Measurements from ENCODE around the gene PHF5A.

PHF5A gene

DNA sequence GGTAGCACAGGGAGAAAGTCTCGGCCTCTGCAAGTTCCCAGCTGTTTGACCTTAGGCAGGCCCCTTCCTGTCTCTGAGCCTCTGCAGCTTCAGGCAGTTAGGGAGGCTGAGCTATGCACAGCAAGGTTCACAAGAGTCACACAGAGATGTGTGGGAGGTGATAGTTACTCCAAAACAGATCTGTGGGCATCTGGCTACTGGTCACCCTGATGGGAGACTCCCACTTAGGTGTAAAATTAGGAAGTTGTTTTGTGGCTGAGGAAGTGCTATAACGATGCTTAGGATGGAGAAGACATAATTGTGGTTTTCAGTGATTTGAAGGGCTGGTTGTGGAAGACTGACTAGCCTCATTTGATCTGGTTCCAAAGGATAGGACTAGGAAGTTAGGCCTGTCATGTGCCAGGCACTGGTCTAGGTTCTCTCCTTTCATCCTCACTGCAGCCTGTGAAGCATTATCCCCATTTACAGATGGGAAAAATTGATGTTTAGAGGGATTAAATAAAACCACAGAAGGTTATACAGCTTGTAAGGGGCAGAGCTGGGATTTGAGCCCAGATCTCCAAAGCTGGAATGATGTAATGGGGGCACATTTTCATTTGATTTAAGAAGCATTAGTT lies 13.9 kb upstream of the PHF5A start:
- Histone ChIP-seq H3K9me3 (ENCODE audit: low read length) (no peaks in the 10 kb centered on the region), H3K36me3 (ENCODE audit: insufficient read depth, low read length) (peaks cover 12% of the 10 kb centered on the region), H2AFZ (ENCODE audit: low read length) (no peak overlapping the region), H3F3A (ENCODE audit: insufficient read depth, low read length) (no peaks in the 10 kb centered on the region), H3K4me3 (ENCODE audit: low read depth, low read length, poor library complexity, severe bottlenecking) (no peak overlapping the region), H3K4me2 (ENCODE audit: low read length) (peak overlapping the region; percentile 52; the same call in 1 of the 2 replicates), H3K4me1 (ENCODE audit: insufficient read depth, low read length, severe bottlenecking) (peaks cover 80% of the 10 kb centered on the region), H3K27me3 (ENCODE audit: insufficient read depth, low read length) (no peaks in the 10 kb centered on the region), H3K9ac (ENCODE audit: low read length) (peak overlapping the region; percentile 18; the same call in 1 of the 2 replicates), H3K9me2 (ENCODE audit: low read depth, low read length) (no peaks in the 10 kb centered on the region), H3K79me2 (ENCODE audit: insufficient read depth, low read length) (peaks cover 64% of the 10 kb centered on the region), H4K20me1 (ENCODE audit: insufficient read depth, low read length) (no peaks in the 10 kb centered on the region), H3K27ac (ENCODE audit: low read depth, low read length, poor library complexity, severe bottlenecking) (peak overlapping the region; percentile 19)
- TF ChIP-seq CTCF (IDR thresholded peaks at IDR 0.05; ENCODE audit: low read length) (no peak), EZH2 (IDR thresholded peaks at IDR 0.05; ENCODE audit: borderline replicate concordance, low read length) (no peak)

DNA sequence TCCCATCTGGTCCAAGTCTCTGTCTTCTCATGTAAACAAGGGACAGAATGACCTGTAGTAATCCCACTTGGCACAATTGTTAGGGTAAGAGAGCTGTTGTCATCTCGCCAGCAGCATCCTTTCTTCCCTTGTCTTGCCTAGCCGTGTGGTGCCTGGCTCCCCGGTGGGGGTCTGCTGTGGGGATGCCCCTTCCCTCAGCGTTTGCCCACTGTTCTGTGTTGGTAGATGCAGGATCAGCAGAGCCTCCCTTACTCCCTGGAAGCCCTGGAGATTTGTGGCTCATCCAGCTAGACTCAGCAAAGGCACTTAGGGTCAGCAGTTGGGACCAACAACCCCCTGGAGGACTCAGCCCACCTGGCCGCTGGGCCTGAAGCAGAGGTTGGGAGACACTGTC lies 13.4 kb upstream of the PHF5A start:
- Histone ChIP-seq H3K27me3 (ENCODE audit: insufficient read depth, low read length) (no peaks in the 10 kb centered on the region), H3K79me2 (ENCODE audit: insufficient read depth, low read length) (peaks cover 61% of the 10 kb centered on the region), H3K9me2 (ENCODE audit: low read depth, low read length) (no peaks in the 10 kb centered on the region), H3K4me3 (ENCODE audit: low read depth, low read length, poor library complexity, severe bottlenecking) (no peak overlapping the region), H3K9ac (ENCODE audit: low read length) (peak overlapping the region; percentile 18; the same call in 1 of the 2 replicates), H2AFZ (ENCODE audit: low read length) (no peak overlapping the region), H4K20me1 (ENCODE audit: insufficient read depth, low read length) (no peaks in the 10 kb centered on the region), H3K4me2 (ENCODE audit: low read length) (peak overlapping the region; percentile 52; the same call in 1 of the 2 replicates), H3K9me3 (ENCODE audit: low read length) (no peaks in the 10 kb centered on the region), H3K4me1 (ENCODE audit: insufficient read depth, low read length, severe bottlenecking) (peaks cover 76% of the 10 kb centered on the region), H3K36me3 (ENCODE audit: insufficient read depth, low read length) (peaks cover 14% of the 10 kb centered on the region), H3F3A (ENCODE audit: insufficient read depth, low read length) (no peaks in the 10 kb centered on the region), H3K27ac (ENCODE audit: low read depth, low read length, poor library complexity, severe bottlenecking) (peak overlapping the region; percentile 19)
- TF ChIP-seq EZH2 (IDR thresholded peaks at IDR 0.05; ENCODE audit: borderline replicate concordance, low read length) (no peak), CTCF (IDR thresholded peaks at IDR 0.05; ENCODE audit: low read length) (no peak)

DNA sequence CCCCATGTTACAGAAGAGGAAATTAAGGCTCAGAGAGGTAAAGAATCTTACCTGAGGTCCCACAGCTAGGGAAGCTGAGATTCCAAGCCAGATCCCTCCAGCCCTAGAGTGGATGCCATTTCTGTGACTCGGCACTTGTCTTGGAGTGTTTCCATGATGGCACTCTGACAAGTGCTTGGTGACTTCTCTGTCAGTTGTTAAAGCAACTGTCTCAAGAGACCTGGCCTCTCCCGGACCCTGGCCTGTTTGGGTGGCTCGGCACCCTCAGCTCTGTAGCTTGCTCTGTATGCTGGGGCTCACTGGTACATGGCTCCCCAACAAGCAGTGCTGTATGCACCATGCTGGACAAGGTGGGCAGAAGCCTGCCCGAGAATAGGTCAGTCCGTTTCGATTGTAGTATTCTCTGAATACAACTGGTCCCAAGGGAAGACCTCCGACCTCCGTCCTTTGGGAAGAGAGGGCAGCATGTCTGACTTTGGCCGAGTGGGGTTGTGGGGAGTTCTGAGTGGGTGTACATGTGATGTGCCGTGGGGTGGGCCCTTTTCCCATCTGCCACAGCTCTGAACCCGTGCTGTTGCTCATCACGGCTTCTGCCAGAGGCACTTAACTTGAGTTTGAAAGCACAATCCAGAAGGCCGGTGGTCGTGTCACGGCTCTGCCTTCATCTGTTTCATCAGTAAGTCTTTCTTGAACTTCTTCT lies 12.8 kb upstream of the PHF5A start:
- Histone ChIP-seq H3K36me3 (ENCODE audit: insufficient read depth, low read length) (peaks cover 14% of the 10 kb centered on the region), H3K9ac (ENCODE audit: low read length) (peak overlapping the region; percentile 28; the same call in 1 of the 2 replicates), H3K27ac (ENCODE audit: low read depth, low read length, poor library complexity, severe bottlenecking) (peak overlapping the region; percentile 68), H3K9me2 (ENCODE audit: low read depth, low read length) (no peaks in the 10 kb centered on the region), H3K4me2 (ENCODE audit: low read length) (peak overlapping the region; percentile 52), H4K20me1 (ENCODE audit: insufficient read depth, low read length) (no peaks in the 10 kb centered on the region), H3K4me3 (ENCODE audit: low read depth, low read length, poor library complexity, severe bottlenecking) (peak overlapping the region; percentile 25), H2AFZ (ENCODE audit: low read length) (no peak overlapping the region), H3K79me2 (ENCODE audit: insufficient read depth, low read length) (peaks cover 63% of the 10 kb centered on the region), H3F3A (ENCODE audit: insufficient read depth, low read length) (no peaks in the 10 kb centered on the region), H3K9me3 (ENCODE audit: low read length) (no peaks in the 10 kb centered on the region), H3K4me1 (ENCODE audit: insufficient read depth, low read length, severe bottlenecking) (peaks cover 73% of the 10 kb centered on the region), H3K27me3 (ENCODE audit: insufficient read depth, low read length) (no peaks in the 10 kb centered on the region)
- no peak for TF ChIP-seq CTCF (IDR thresholded peaks at IDR 0.05; ENCODE audit: low read length)
- no peak for TF ChIP-seq EZH2 (IDR thresholded peaks at IDR 0.05; ENCODE audit: borderline replicate concordance, low read length)
